ENCODE data around the gene KCNK10.

Gene KCNK10, protein sequence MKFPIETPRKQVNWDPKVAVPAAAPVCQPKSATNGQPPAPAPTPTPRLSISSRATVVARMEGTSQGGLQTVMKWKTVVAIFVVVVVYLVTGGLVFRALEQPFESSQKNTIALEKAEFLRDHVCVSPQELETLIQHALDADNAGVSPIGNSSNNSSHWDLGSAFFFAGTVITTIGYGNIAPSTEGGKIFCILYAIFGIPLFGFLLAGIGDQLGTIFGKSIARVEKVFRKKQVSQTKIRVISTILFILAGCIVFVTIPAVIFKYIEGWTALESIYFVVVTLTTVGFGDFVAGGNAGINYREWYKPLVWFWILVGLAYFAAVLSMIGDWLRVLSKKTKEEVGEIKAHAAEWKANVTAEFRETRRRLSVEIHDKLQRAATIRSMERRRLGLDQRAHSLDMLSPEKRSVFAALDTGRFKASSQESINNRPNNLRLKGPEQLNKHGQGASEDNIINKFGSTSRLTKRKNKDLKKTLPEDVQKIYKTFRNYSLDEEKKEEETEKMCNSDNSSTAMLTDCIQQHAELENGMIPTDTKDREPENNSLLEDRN

DNA sequence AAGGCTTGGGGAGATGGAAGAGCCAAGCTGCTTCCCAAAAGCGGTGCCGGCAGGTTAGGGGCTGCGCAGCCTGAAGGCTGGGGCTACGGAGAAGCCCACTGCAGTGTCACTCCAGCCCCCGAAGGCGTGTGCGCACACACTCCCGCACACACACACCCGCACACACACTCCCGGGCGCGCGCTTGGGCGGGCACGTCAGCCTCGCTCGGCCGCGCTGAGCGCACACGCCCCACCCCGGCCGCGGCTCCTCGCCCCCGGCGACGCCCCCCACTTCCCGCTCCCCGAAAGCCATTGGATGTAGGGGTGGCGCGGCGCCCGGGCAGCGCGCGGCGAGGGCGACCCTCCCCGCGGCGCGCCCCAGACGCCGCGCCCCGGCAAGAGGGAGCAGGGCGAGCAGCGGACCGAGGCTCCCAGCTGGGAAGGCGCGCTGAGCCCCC is at the start of gene KCNK10:
KCNK10 (minus strand) TSS at position 184 of the 437 bp plus-strand sequence. CDS start 471 bp downstream, outside the sequence.
- TF ChIP-seq ZFX (IDR thresholded peaks at IDR 0.05), result no peak
- TF ChIP-seq, protein P1, sequence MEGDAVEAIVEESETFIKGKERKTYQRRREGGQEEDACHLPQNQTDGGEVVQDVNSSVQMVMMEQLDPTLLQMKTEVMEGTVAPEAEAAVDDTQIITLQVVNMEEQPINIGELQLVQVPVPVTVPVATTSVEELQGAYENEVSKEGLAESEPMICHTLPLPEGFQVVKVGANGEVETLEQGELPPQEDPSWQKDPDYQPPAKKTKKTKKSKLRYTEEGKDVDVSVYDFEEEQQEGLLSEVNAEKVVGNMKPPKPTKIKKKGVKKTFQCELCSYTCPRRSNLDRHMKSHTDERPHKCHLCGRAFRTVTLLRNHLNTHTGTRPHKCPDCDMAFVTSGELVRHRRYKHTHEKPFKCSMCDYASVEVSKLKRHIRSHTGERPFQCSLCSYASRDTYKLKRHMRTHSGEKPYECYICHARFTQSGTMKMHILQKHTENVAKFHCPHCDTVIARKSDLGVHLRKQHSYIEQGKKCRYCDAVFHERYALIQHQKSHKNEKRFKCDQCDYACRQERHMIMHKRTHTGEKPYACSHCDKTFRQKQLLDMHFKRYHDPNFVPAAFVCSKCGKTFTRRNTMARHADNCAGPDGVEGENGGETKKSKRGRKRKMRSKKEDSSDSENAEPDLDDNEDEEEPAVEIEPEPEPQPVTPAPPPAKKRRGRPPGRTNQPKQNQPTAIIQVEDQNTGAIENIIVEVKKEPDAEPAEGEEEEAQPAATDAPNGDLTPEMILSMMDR (conservative IDR thresholded peaks at IDR 0.05), result no peak
- H3K27ac ChIP-seq, result no peak within 1 kb of the TSS

DNA sequence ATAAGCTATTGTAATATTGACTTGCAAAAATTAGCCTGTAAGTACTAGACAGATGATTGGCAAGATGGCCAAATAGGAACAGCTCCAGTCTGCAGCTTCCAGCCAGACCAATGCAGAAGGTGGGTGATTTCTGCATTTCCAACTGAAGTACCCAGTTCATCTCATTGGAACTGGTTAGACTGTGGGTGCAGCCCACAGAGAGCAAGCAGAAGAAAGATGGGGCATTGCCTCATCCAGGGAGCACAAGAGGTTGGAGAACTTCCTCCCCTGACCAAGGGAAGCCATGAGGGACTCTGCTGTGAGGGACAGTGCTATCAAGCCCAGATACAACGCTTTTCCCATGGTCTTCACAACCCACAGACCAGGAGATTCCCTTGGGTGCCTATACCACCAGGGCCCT is 46.4 kb upstream of the KCNK10 start:
- no peak for TF ChIP-seq ZFX (IDR thresholded peaks at IDR 0.05)
- TF ChIP-seq, protein P1 (conservative IDR thresholded peaks at IDR 0.05), result no peak
- H3K27ac ChIP-seq, result no peak overlapping the region

DNA sequence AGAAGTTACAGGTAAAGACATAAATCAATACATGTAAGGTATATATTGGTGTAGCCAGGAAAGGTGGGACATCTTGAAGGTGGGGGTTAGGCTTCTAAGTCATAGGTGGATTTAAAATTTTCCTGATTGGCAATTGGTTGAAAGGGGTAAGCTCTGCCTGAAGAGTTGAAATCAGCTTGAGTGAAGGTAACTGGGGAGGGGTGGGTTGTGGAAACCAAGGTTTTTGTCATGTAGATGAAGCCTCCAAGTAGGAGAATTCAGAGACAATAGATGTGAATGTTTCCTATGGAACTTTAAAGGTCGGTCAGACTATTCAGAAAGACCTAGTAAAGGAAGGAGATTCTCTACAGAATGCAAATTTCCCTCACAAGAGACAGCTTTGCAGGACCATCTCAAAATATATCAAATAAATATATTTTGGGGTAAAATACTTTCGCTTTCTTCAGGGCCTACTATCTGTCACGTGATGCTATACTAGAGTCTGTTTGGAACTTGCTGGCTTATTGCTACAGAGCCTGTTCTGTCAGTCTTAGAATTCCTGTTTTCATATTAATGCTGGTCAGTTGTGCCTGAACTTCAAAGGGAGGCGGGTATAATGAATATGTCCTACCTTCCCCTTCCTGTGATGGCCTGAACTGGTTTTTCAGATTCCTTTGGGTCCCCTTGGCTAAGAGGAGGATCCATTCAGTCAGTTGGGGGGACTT is 41.8 kb upstream of the KCNK10 start:
- no peak overlapping the region for H3K27ac ChIP-seq
- TF ChIP-seq, protein P1 (conservative IDR thresholded peaks at IDR 0.05), result no peak
- TF ChIP-seq ZFX (IDR thresholded peaks at IDR 0.05), result no peak

DNA sequence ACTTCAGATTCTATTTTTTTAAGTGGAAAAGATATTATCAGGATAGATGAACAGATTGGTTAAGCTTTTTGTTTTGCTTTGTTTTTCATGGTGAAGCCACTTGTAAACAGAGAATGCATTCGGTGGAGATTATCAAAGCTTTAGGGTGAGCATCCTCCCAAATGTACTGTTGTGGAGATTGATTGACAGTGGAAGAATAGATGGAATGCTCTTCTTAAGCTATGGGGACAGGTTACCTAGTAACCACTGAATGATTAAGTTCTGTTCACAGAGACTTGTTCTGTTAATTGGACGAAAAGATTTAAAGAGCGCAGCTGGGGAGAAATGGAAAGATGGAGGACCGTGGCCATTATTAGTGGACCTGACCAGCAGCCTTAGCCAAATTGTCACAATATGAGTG is 40.6 kb upstream of the KCNK10 start:
- TF ChIP-seq ZFX (IDR thresholded peaks at IDR 0.05), result no peak
- TF ChIP-seq, protein P1 (conservative IDR thresholded peaks at IDR 0.05), result no peak

DNA sequence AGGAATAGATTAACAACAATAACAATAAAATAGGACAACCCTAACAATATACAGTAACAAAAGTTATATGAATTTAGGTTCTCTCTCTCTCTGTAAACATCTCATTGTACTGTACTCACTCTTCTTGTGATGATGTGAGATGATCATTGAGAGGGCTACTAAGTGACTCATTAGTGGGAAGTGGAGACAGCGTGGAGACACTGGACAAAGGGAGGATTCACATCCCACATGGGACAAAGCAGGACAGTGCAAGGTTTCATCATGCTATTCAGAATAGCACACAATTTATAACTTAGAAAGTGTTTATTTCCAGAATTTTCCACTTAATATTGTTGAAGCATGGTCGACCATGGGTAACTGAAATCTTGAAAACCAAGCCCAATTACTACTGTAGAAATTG is 36.4 kb upstream of the KCNK10 start:
- TF ChIP-seq, protein P1 (conservative IDR thresholded peaks at IDR 0.05), result no peak
- TF ChIP-seq ZFX (IDR thresholded peaks at IDR 0.05), result no peak
- H3K27ac ChIP-seq, result no peak overlapping the region

More for the DNA sequence above, 40.6 kb upstream of the KCNK10 start:
- H3K27ac ChIP-seq, result no peak overlapping the region

DNA sequence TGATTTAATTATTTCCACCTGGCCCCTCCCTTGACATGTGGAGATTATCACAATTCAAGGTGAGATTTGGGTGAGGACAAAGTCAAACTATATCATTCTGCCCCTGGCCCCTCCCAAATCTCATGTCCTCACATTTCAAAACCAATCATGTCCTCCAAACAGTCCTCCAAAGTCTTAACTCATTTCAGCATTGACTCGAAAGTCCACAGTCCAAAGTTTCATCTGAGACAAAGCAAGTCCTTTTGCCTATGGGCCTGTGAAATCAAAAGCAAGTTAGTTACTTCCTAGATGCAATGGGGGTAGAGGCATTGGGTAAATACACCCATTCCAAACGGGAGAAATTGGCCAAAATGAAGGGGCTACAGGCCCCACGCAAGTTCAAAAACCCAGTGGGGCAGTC is 31.3 kb upstream of the KCNK10 start:
- no peak for TF ChIP-seq ZFX (IDR thresholded peaks at IDR 0.05)
- TF ChIP-seq, protein P1 (conservative IDR thresholded peaks at IDR 0.05), result no peak
- no peak overlapping the region for H3K27ac ChIP-seq

DNA sequence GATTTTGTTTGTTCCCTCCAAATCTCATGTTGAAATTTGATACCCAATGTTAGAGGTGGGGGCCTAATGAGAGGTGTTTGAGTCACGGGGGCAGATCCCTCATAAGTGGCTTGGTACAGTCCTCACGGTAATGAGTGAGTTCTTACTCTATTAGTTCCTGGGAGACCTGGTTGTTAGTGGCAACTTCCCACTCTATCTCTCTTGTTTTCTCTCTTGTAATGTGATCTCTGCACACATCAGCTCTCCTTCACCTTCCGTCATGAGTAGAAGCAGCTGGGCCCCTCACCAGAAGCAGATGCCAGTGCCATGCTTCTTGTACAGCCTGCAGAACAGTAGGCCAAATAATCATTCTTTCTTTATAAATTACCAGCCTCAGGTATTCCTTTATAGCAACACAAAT is 29.6 kb upstream of the KCNK10 start:
- H3K27ac ChIP-seq, result no peak overlapping the region

More for the DNA sequence above, 29.6 kb upstream of the KCNK10 start:
- TF ChIP-seq ZFX (IDR thresholded peaks at IDR 0.05), result no peak
- TF ChIP-seq, protein P1 (conservative IDR thresholded peaks at IDR 0.05), result no peak
